Measurements from ENCODE around the gene KDM1A.

DNA sequence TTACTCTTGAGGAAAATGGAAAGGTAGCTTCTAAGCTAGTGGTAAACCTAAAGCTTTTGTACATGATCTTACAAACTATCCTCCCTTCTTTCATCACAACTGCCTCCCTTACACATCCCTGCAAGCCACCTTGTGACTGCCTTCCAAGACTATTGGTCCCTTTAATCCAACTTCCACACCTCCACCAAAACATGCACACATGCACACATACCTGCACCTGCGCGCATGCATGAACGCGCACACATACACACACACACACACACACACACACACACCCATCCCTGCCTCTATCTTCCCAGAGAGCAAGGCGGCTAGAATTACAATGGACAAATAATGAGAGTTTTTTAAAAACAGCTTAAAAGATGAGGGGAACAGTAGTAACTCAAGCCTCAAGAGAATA, 91.1 kb downstream of the KDM1A start:
- TF ChIP-seq TAF1 (IDR thresholded peaks at IDR 0.05; ENCODE audit: low read depth, low read length), result no peak
- TF ChIP-seq POLR2A (IDR thresholded peaks at IDR 0.05; ENCODE audit: low read depth, low read length), result no peak
- TF ChIP-seq POLR2AphosphoS5 (IDR thresholded peaks at IDR 0.05; ENCODE audit: low read depth, low read length), result no peak
- no peak for TF ChIP-seq PAX5 (IDR thresholded peaks at IDR 0.05; ENCODE audit: insufficient read depth, low read length, severe bottlenecking)
- TF ChIP-seq SPI1 (IDR thresholded peaks at IDR 0.05; ENCODE audit: low read depth, low read length), result no peak
- no peak for TF ChIP-seq POU2F2 (IDR thresholded peaks at IDR 0.05; ENCODE audit: low read depth, low read length)

Data from GM12891 (cell line).